Effector memory CD4-positive, alpha-beta T cell (primary cell): Measurements from ENCODE around the gene NOL4L.
"Not testable (repeated sequence)": the region's sequence is repeated elsewhere in the genome, so short reads cannot be mapped to it uniquely, and the experiment has no call there.

Source experiments
- DNase-seq, 3 donors: peaks; one replicate each; pipeline ENCODE4 v3.0.0-alpha.2; 2020
- H3K27ac ChIP-seq: 2 replicates; pipeline ENCODE4 v1.7.0; 2013; ENCODE audit warnings: mild to moderate bottlenecking, low read length, moderate library complexity; ENCODE audit not compliant: insufficient read depth, poor library complexity, severe bottlenecking
- H3K27me3 ChIP-seq: replicated peaks from 2 replicates; pipeline ENCODE4 v1.7.0; 2013; ENCODE audit warnings: mild to moderate bottlenecking, low read length; ENCODE audit not compliant: insufficient read depth, control insufficient read depth, poor library complexity, severe bottlenecking
- H3K36me3 ChIP-seq: 2 replicates; pipeline ENCODE4 v1.7.0; 2013; ENCODE audit warnings: mild to moderate bottlenecking, low read length, moderate library complexity; ENCODE audit not compliant: control insufficient read depth, insufficient read depth
- H3K4me1 ChIP-seq: 2 replicates; pipeline ENCODE4 v1.7.0; 2013; ENCODE audit warnings: low read length, mild to moderate bottlenecking; ENCODE audit not compliant: control insufficient read depth, insufficient read depth, poor library complexity, severe bottlenecking
- H3K4me3 ChIP-seq: 2 replicates; pipeline ENCODE4 v1.7.0; 2013; ENCODE audit warnings: low read length, low read depth, mild to moderate bottlenecking; ENCODE audit not compliant: insufficient read depth, poor library complexity, severe bottlenecking
- H3K9me3 ChIP-seq: 2 replicates; pipeline ENCODE4 v1.7.0; 2013; ENCODE audit warnings: mild to moderate bottlenecking, low read length, moderate library complexity; ENCODE audit not compliant: control insufficient read depth

The NOL4L gene

GRCh38 chr20:32465901-32466675 lies 119.0 kb downstream of the NOL4L start:
- H3K27ac ChIP-seq, H3K4me3 ChIP-seq, H3K27me3 ChIP-seq, H3K9me3 ChIP-seq, H3K4me1 ChIP-seq, DNase-seq: not testable (repeated sequence)
- H3K36me3 ChIP-seq: peaks cover 24% of the 10 kb centered on the region

GRCh38 chr20:32465092-32465900 lies 119.8 kb downstream of the NOL4L start:
- Histone ChIP-seq H3K36me3 (peaks cover 18% of the 10 kb centered on the region), H3K27me3 (no peaks in the 10 kb centered on the region), H3K27ac (no peak overlapping the region), H3K4me3 (no peak overlapping the region), H3K9me3 (no peaks in the 10 kb centered on the region), H3K4me1 (no peaks in the 10 kb centered on the region)
- no peak for DNase-seq

GRCh38 chr20:32464401-32465091 lies 120.6 kb downstream of the NOL4L start:
- H3K9me3 ChIP-seq: no peaks in the 10 kb centered on the region
- H3K27ac ChIP-seq: no peak overlapping the region
- H3K4me3 ChIP-seq: no peak overlapping the region
- no peaks in the 10 kb centered on the region for H3K4me1 ChIP-seq
- H3K27me3 ChIP-seq: no peaks in the 10 kb centered on the region
- DNase-seq: no peak
- peaks cover 18% of the 10 kb centered on the region for H3K36me3 ChIP-seq

GRCh38 chr20:32463642-32464400 lies 121.3 kb downstream of the NOL4L start:
- Histone ChIP-seq H3K27me3 (no peaks in the 10 kb centered on the region), H3K9me3 (no peaks in the 10 kb centered on the region), H3K4me3 (no peak overlapping the region), H3K36me3 (peaks cover 18% of the 10 kb centered on the region), H3K27ac (no peak overlapping the region), H3K4me1 (no peaks in the 10 kb centered on the region)
- no peak for DNase-seq

- no peak for DNase-seq
- Histone ChIP-seq H3K9me3 (no peaks in the 10 kb centered on the region), H3K27me3 (no peaks in the 10 kb centered on the region), H3K4me3 (no peak overlapping the region), H3K36me3 (peaks cover 18% of the 10 kb centered on the region), H3K27ac (no peak overlapping the region), H3K4me1 (no peaks in the 10 kb centered on the region)
Measured at GRCh38 chr20:32462900-32463641, 122.1 kb downstream of the NOL4L start.

- no peaks in the 10 kb centered on the region for H3K4me1 ChIP-seq
- DNase-seq: no peak
- peaks cover 18% of the 10 kb centered on the region for H3K36me3 ChIP-seq
- H3K9me3 ChIP-seq: no peaks in the 10 kb centered on the region
- no peak overlapping the region for H3K4me3 ChIP-seq
- no peaks in the 10 kb centered on the region for H3K27me3 ChIP-seq
- no peak overlapping the region for H3K27ac ChIP-seq
Measured at GRCh38 chr20:32461836-32462600, 123.1 kb downstream of the NOL4L start.

- Histone ChIP-seq H3K36me3 (peaks cover 26% of the 10 kb centered on the region), H3K27me3 (no peaks in the 10 kb centered on the region), H3K4me3 (no peak overlapping the region), H3K27ac (no peak overlapping the region), H3K9me3 (no peaks in the 10 kb centered on the region), H3K4me1 (no peaks in the 10 kb centered on the region)
- DNase-seq: no peak
Measured at GRCh38 chr20:32460683-32461320, 124.3 kb downstream of the NOL4L start.

- Histone ChIP-seq H3K4me1 (no peaks in the 10 kb centered on the region), H3K27ac (no peak overlapping the region), H3K36me3 (peaks cover 28% of the 10 kb centered on the region), H3K4me3 (no peak overlapping the region), H3K9me3 (no peaks in the 10 kb centered on the region), H3K27me3 (no peaks in the 10 kb centered on the region)
- no peak for DNase-seq
Measured at GRCh38 chr20:32460231-32460630, 124.9 kb downstream of the NOL4L start.
